HEK293 (cell line): Measurements from ENCODE around the gene DNAJC12.
"Not testable (repeated sequence)": the region's sequence is repeated elsewhere in the genome, so short reads cannot be mapped to it uniquely, and the experiment has no call there.

ENCODE experiments used
- CTCF ChIA-PET: fragments of 350-600 bp; formaldehyde crosslinking; extraction: SDS; loops from one replicate; lab custom pipeline; 2021; ENCODE audit warnings: antibody characterized with exemption; lab: Yijun Ruan, JAX
- POLR2A ChIA-PET: fragments of 300-600 bp; formaldehyde crosslinking; extraction: SDS; loops from one replicate; lab custom pipeline; 2020; ENCODE audit warnings: antibody characterized with exemption, inconsistent platforms; lab: Yijun Ruan, JAX
- H3K27ac ChIP-seq: fragments of 200-500 bp; sonication (Bioruptor generic); 2 replicates; pipeline ENCODE4 v1.5.1; 2014; ENCODE audit warnings: low read depth, low read length, control low read depth, inconsistent platforms; ENCODE audit errors: extremely low read depth
- H3K36me3 ChIP-seq, 2 experiments: fragments of 200-500 bp in 1 of 2; sonication (Bioruptor generic) in 1 of 2; 1 replicate in 1 of 2; 2 replicates in 1 of 2; pipeline ENCODE4 v1.5.1; 2014 to 2017; ENCODE audit warnings: inconsistent platforms in 2 of 2, low read length in 2 of 2; ENCODE audit not compliant: control insufficient read depth in 2 of 2, insufficient read depth in 1 of 2
- H3K4me1 ChIP-seq: fragments of 200-500 bp; sonication (Bioruptor generic); 2 replicates; pipeline ENCODE4 v1.5.1; 2014; ENCODE audit warnings: mild to moderate bottlenecking, low read length, inconsistent platforms; ENCODE audit not compliant: control insufficient read depth, insufficient read depth
- H3K4me3 ChIP-seq: 2 replicates; pipeline ENCODE4 v1.5.1; 2011; ENCODE audit warnings: low read depth, mild to moderate bottlenecking, control low read depth, low read length, moderate library complexity
- H3K9me3 ChIP-seq: fragments of 200-500 bp; sonication (Bioruptor generic); 2 replicates; pipeline ENCODE4 v1.5.1; 2014; ENCODE audit warnings: low read depth, low read length, inconsistent platforms; ENCODE audit not compliant: control insufficient read depth, insufficient read depth
- GLI4 ChIP-seq: fragments of 450-650 bp; formaldehyde crosslinking; IDR thresholded peaks from 2 replicates; pipeline ENCODE4 v1.5.1; 2016; ENCODE audit warnings: missing biosample characterization, missing genetic modification characterization
- GLIS1 ChIP-seq: fragments of 450-650 bp; formaldehyde crosslinking; IDR thresholded peaks from 2 replicates; pipeline ENCODE4 v1.5.1; 2016; ENCODE audit warnings: missing biosample characterization, missing genetic modification characterization
- HIC1 ChIP-seq: fragments of 450-650 bp; formaldehyde crosslinking; IDR thresholded peaks from 2 replicates; pipeline ENCODE4 v1.5.1; 2016; ENCODE audit warnings: missing biosample characterization, missing genetic modification characterization
- HOXA7 ChIP-seq: sonication (generic); formaldehyde crosslinking; IDR thresholded peaks from 2 replicates; pipeline ENCODE4 v1.8.1; 2022; ENCODE audit warnings: missing genetic modification reagents, borderline replicate concordance
- MZF1 ChIP-seq: fragments of 450-650 bp; formaldehyde crosslinking; IDR thresholded peaks from 2 replicates; pipeline ENCODE4 v1.5.1; 2017; ENCODE audit warnings: missing biosample characterization, missing genetic modification characterization, borderline replicate concordance
- PBX3 ChIP-seq: sonication (generic); formaldehyde crosslinking; IDR thresholded peaks from 2 replicates; pipeline ENCODE4 v1.8.1; 2022; ENCODE audit warnings: mild to moderate bottlenecking, moderate library complexity, missing genetic modification reagents
- PRDM10 ChIP-seq: fragments of 450-650 bp; formaldehyde crosslinking; IDR thresholded peaks from 2 replicates; pipeline ENCODE4 v1.5.1; 2016; ENCODE audit warnings: missing biosample characterization, missing genetic modification characterization
- SCRT2 ChIP-seq: fragments of 450-650 bp; formaldehyde crosslinking; IDR thresholded peaks from 2 replicates; pipeline ENCODE4 v1.5.1; 2016; ENCODE audit warnings: missing biosample characterization, missing genetic modification characterization
- SETDB1 ChIP-seq: IDR thresholded peaks from one replicate; pipeline ENCODE4 v1.6.1; 2017; ENCODE audit warnings: mild to moderate bottlenecking, low read length, moderate library complexity, mixed read lengths; ENCODE audit not compliant: insufficient read length
- ZBTB7A ChIP-seq: fragments of 450-650 bp; formaldehyde crosslinking; IDR thresholded peaks from 2 replicates; pipeline ENCODE4 v1.5.1; 2016; ENCODE audit warnings: low read depth, missing biosample characterization, missing genetic modification characterization
- ZNF184 ChIP-seq: fragments of 450-650 bp; IDR thresholded peaks from 2 replicates; pipeline ENCODE4 v1.5.1; 2018; ENCODE audit warnings: missing biosample characterization, mild to moderate bottlenecking, missing genetic modification characterization
- ZNF335 ChIP-seq: fragments of 450-650 bp; formaldehyde crosslinking; conservative IDR thresholded peaks from 2 replicates; pipeline ENCODE4 v1.5.1; 2016; ENCODE audit warnings: missing biosample characterization, missing genetic modification characterization
- ZNF518A ChIP-seq: fragments of 450-650 bp; formaldehyde crosslinking; conservative IDR thresholded peaks from 2 replicates; pipeline ENCODE4 v1.5.1; 2016; ENCODE audit warnings: low read depth, missing biosample characterization, missing genetic modification characterization
- ZNF600 ChIP-seq: fragments of 450-650 bp; formaldehyde crosslinking; IDR thresholded peaks from 2 replicates; pipeline ENCODE4 v1.5.1; 2016; ENCODE audit warnings: missing biosample characterization, missing genetic modification characterization
- ZNF664 ChIP-seq: fragments of 450-650 bp; formaldehyde crosslinking; IDR thresholded peaks from 2 replicates; pipeline ENCODE4 v1.5.1; 2016; ENCODE audit warnings: missing biosample characterization, missing genetic modification characterization
- ZNF704 ChIP-seq: fragments of 450-650 bp; formaldehyde crosslinking; IDR thresholded peaks from 2 replicates; pipeline ENCODE4 v1.5.1; 2016; ENCODE audit warnings: missing biosample characterization, missing genetic modification characterization

Gene DNAJC12

GRCh38 chr10:67764012-67764822 lies 73.8 kb downstream of the DNAJC12 start (continued):
- TF ChIP-seq ZNF600 (tag by site-specific recombination), result peak; percentile 15

- H3K27ac ChIP-seq, result peak overlapping the region; percentile 46; the same call in 1 of the 2 replicates
- H3K9me3 ChIP-seq, result no peaks in the 10 kb centered on the region
- CTCF ChIA-PET, result interaction anchor here (0.5 to 1.5 kb wide), 2 partner anchors 22 to 66 kb away, joined by 4 to 5 read pairs; no protein-coding TSS in a partner anchor
- H3K4me3 ChIP-seq, result peak overlapping the region; percentile 84
- H3K36me3 ChIP-seq, result no peaks in the 10 kb centered on the region
- TF ChIP-seq PBX3 (peak; percentile 45; the same call in 1 of the 2 replicates), HIC1 (tag by site-specific recombination) (no peak), SETDB1 (peak; percentile 3), ZNF518A (peak; percentile 37; the same call in 1 of the 2 replicates), ZNF664 (no peak), ZBTB7A (tag by site-specific recombination) (peak; percentile 65; the same call in 1 of the 2 replicates), MZF1 (tag by site-specific recombination) (peak; percentile 77), GLI4 (tag by site-specific recombination) (no peak), HOXA7 (CRISPR knock-in tag) (no peak), PRDM10 (peak; percentile 90), GLIS1 (tag by site-specific recombination) (peak; percentile 30), ZNF704 (tag by site-specific recombination) (no peak), SCRT2 (peak; percentile 42; the same call in 1 of the 2 replicates), ZNF600 (tag by site-specific recombination) (peak; percentile 42), ZNF335 (tag by site-specific recombination) (peak; percentile 92), ZNF184 (no peak)
- POLR2A ChIA-PET, result interaction anchor here (0.5 kb wide), 1 partner anchor 25 kb away, joined by 6 read pairs; no protein-coding TSS in a partner anchor
- no peaks in the 10 kb centered on the region for H3K4me1 ChIP-seq
Observed at GRCh38 chr10:67763499-67764011, 74.4 kb downstream of the DNAJC12 start.

GRCh38 chr10:67762567-67762966 lies 75.4 kb downstream of the DNAJC12 start:
- H3K9me3 ChIP-seq, H3K4me3 ChIP-seq, H3K36me3 ChIP-seq, H3K27ac ChIP-seq, H3K4me1 ChIP-seq, POLR2A ChIA-PET: not testable (repeated sequence)
- CTCF ChIA-PET, result interaction anchor here (0.6 kb wide), 1 partner anchor 108 kb away, joined by 3 read pairs; no protein-coding TSS in a partner anchor
